ENCODE measurements around the gene ZFYVE19.

DNA sequence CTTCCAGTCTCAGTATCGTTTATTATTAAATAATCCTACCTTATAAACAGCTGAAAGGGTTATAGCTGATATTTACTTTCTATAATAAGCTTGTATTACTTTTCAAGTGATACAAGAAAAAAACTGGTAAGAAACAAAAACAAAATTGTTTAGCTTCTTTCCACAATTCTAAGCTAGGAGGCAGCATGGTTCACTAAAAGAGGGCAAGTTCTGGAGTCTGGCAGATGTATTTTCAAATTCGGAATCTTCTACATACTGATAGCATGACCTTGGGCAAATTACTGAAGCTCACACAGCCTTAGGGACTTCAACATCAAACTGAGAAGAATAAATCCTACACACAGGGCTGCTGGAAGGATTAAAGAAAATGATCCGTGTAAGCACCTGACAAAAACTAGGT is 21.7 kb upstream of the ZFYVE19 start:
- TF ChIP-seq, protein P1, sequence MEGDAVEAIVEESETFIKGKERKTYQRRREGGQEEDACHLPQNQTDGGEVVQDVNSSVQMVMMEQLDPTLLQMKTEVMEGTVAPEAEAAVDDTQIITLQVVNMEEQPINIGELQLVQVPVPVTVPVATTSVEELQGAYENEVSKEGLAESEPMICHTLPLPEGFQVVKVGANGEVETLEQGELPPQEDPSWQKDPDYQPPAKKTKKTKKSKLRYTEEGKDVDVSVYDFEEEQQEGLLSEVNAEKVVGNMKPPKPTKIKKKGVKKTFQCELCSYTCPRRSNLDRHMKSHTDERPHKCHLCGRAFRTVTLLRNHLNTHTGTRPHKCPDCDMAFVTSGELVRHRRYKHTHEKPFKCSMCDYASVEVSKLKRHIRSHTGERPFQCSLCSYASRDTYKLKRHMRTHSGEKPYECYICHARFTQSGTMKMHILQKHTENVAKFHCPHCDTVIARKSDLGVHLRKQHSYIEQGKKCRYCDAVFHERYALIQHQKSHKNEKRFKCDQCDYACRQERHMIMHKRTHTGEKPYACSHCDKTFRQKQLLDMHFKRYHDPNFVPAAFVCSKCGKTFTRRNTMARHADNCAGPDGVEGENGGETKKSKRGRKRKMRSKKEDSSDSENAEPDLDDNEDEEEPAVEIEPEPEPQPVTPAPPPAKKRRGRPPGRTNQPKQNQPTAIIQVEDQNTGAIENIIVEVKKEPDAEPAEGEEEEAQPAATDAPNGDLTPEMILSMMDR (IDR thresholded peaks at IDR 0.05), result peak in 2 of 6 experiments; percentile 6 to 44
- TF ChIP-seq POLR2A (IDR thresholded peaks at IDR 0.05), result no peak
